ENCODE data around the gene FAM168A.

FAM168A gene

DNA sequence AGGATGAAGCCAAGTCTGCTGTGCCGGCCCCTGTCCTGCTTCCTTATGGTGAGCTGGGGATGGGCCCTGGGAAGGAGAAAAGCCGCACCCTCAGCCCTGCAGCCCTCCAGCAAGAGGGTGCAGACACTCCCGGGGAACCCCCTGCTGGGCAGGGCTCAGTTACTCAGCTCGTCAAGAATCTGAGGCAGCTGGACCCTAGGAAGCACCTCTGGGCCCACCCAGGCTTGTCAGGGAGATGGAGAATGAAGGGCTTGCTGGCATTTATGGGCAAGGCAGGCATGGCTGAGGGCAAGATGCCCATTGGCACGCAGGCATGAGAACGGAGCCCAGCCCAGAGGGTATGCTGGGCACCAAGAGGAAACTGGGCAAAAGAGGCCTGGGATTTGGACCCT is 208.8 kb downstream of the FAM168A start:
- no peaks in the 10 kb centered on the region for H3K9me2 ChIP-seq (replicated peaks; ENCODE audit: insufficient read depth, low read length)
- H3K9ac ChIP-seq (ENCODE audit: low read length) = no peak overlapping the region
- peaks cover 48% of the 10 kb centered on the region for H3K79me2 ChIP-seq (ENCODE audit: low read length)
- H2AFZ ChIP-seq (ENCODE audit: low read length) = no peak overlapping the region
- H3K36me3 ChIP-seq (replicated peaks; ENCODE audit: insufficient read depth, low read length) = no peaks in the 10 kb centered on the region
- no peak overlapping the region for H3K4me3 ChIP-seq (ENCODE audit: low read length)
- TF ChIP-seq EZH2phosphoT487 (IDR thresholded peaks at IDR 0.05; ENCODE audit: low read length) (no peak), EZH2 (optimal IDR thresholded peaks at IDR 0.05; ENCODE audit: low read depth, low read length) (no peak)
- TF ChIP-seq, protein P1, sequence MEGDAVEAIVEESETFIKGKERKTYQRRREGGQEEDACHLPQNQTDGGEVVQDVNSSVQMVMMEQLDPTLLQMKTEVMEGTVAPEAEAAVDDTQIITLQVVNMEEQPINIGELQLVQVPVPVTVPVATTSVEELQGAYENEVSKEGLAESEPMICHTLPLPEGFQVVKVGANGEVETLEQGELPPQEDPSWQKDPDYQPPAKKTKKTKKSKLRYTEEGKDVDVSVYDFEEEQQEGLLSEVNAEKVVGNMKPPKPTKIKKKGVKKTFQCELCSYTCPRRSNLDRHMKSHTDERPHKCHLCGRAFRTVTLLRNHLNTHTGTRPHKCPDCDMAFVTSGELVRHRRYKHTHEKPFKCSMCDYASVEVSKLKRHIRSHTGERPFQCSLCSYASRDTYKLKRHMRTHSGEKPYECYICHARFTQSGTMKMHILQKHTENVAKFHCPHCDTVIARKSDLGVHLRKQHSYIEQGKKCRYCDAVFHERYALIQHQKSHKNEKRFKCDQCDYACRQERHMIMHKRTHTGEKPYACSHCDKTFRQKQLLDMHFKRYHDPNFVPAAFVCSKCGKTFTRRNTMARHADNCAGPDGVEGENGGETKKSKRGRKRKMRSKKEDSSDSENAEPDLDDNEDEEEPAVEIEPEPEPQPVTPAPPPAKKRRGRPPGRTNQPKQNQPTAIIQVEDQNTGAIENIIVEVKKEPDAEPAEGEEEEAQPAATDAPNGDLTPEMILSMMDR (IDR thresholded peaks at IDR 0.05; ENCODE audit: low read length) = no peak
- no peak overlapping the region for H3K4me2 ChIP-seq (ENCODE audit: low read depth, low read length)
- DNase-seq = no peak
- H4K20me1 ChIP-seq (ENCODE audit: insufficient read depth, low read length) = no peaks in the 10 kb centered on the region; the same call in 1 of the 2 replicates
- no peaks in the 10 kb centered on the region for H3K27me3 ChIP-seq (replicated peaks; ENCODE audit: insufficient read depth, low read length)
- H3F3A ChIP-seq (ENCODE audit: insufficient read depth, low read length) = no peaks in the 10 kb centered on the region
- no peaks in the 10 kb centered on the region for H3K9me3 ChIP-seq (replicated peaks; ENCODE audit: insufficient read depth, low read length)
- H3K27ac ChIP-seq (ENCODE audit: low read length) = no peak overlapping the region
- H3K4me1 ChIP-seq (ENCODE audit: low read length) = no peaks in the 10 kb centered on the region

DNA sequence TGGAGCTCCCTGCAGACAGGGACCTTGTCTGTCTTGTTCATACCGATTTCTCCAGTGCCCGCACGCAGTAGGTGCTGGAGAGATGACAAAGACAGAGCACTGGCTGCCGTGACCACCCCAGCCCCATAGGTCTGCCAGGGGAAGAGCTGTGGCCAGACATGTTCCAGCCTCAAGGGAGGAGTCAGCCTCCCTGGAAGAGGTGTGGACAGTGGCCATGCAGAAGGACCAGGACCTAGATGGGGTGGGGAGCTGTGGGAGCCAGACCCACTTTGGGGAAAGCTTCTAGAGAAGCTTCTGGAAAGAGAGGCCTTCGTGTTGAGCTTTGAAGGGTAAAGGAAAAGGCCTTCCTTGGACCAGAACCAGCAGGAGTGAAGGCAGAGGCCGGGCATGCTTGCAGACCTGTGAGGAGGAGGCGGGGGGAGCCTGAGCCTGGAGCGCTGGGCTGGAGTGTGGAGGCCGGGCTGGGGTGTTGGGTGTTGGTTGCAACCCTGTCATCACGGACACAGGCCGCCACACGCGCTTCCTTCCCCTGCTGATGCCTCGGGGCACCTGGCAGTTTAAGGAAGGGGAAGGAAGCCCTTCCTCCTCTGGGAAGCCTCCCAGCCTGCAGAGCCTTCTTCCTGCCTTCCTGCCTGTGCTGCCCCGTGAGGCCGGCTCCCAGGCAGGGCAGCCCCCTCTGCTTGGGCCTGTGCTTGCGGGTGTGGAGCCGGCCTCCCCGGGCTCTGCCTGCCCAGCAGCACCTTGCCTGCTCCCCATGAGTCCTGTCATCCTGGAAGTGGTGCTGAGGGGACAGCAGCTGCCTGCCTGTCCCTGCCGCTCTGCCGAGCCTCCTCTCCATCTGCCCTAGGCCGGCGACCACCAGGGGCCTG is 209.4 kb downstream of the FAM168A start:
- H3K9me3 ChIP-seq (replicated peaks; ENCODE audit: insufficient read depth, low read length) = no peaks in the 10 kb centered on the region
- no peak for TF ChIP-seq EZH2phosphoT487 (IDR thresholded peaks at IDR 0.05; ENCODE audit: low read length)
- no peak overlapping the region for H3K9ac ChIP-seq (ENCODE audit: low read length)
- H3K36me3 ChIP-seq (replicated peaks; ENCODE audit: insufficient read depth, low read length) = no peaks in the 10 kb centered on the region
- H3K27ac ChIP-seq (ENCODE audit: low read length) = no peak overlapping the region
- no peak for DNase-seq
- H3F3A ChIP-seq (ENCODE audit: insufficient read depth, low read length) = no peaks in the 10 kb centered on the region
- no peak overlapping the region for H3K4me3 ChIP-seq (ENCODE audit: low read length)
- no peaks in the 10 kb centered on the region for H3K27me3 ChIP-seq (replicated peaks; ENCODE audit: insufficient read depth, low read length)
- H2AFZ ChIP-seq (ENCODE audit: low read length) = no peak overlapping the region
- no peak overlapping the region for H3K4me2 ChIP-seq (ENCODE audit: low read depth, low read length)
- H4K20me1 ChIP-seq (ENCODE audit: insufficient read depth, low read length) = no peaks in the 10 kb centered on the region; the same call in 1 of the 2 replicates
- no peaks in the 10 kb centered on the region; the same call in 1 of the 2 replicates for H3K4me1 ChIP-seq (ENCODE audit: low read length)
- H3K79me2 ChIP-seq (ENCODE audit: low read length) = peaks cover 55% of the 10 kb centered on the region
- no peaks in the 10 kb centered on the region for H3K9me2 ChIP-seq (replicated peaks; ENCODE audit: insufficient read depth, low read length)

DNA sequence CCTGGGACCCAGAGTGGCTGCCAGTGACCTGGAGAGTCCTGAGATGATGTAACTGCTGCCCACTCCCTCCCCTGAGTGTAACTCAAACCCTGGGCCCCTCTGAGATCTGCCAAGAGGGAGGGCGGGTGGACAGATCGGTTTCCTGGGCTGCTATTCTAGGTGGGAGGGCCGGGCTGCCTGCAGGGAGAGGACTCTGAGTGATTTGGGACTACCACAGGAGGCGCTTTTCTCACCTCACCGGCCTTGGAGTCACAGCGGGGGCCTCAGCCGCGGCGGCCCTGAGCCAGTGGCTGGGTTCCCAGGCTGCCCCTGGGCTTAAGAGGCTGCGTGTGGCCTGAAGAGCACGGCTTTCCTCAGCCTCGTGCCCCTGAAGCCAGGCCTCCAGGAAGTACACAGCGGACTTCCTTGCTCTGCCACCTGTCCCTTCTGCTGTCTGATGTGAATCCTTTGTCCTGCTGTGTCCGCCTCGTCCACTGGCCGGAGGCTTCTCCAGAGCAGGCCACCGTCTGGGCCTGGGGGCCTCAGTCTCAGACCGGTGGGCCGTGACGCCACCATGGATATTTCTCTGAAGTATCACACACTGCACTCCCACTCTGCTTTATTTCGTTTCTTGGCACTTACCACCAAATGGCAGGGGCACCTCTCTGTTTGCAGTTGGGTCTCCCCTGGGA is 210.2 kb downstream of the FAM168A start:
- no peak overlapping the region for H3K9ac ChIP-seq (ENCODE audit: low read length)
- H3K9me3 ChIP-seq (replicated peaks; ENCODE audit: insufficient read depth, low read length) = no peaks in the 10 kb centered on the region
- no peak overlapping the region for H3K4me2 ChIP-seq (ENCODE audit: low read depth, low read length)
- no peak for DNase-seq
- no peaks in the 10 kb centered on the region for H3F3A ChIP-seq (ENCODE audit: insufficient read depth, low read length)
- H3K79me2 ChIP-seq (ENCODE audit: low read length) = peaks cover 62% of the 10 kb centered on the region
- no peak overlapping the region for H2AFZ ChIP-seq (ENCODE audit: low read length)
- H3K4me3 ChIP-seq (ENCODE audit: low read length) = no peak overlapping the region
- H4K20me1 ChIP-seq (ENCODE audit: insufficient read depth, low read length) = no peaks in the 10 kb centered on the region; the same call in 1 of the 2 replicates
- no peaks in the 10 kb centered on the region for H3K36me3 ChIP-seq (replicated peaks; ENCODE audit: insufficient read depth, low read length)
- TF ChIP-seq EZH2phosphoT487 (IDR thresholded peaks at IDR 0.05; ENCODE audit: low read length) (no peak), EZH2 (optimal IDR thresholded peaks at IDR 0.05; ENCODE audit: low read depth, low read length) (no peak)
- TF ChIP-seq, protein P1 (IDR thresholded peaks at IDR 0.05; ENCODE audit: low read length) = no peak
- H3K27me3 ChIP-seq (replicated peaks; ENCODE audit: insufficient read depth, low read length) = no peaks in the 10 kb centered on the region
- H3K9me2 ChIP-seq (replicated peaks; ENCODE audit: insufficient read depth, low read length) = no peaks in the 10 kb centered on the region
- peaks cover 7% of the 10 kb centered on the region for H3K4me1 ChIP-seq (ENCODE audit: low read length)
- H3K27ac ChIP-seq (ENCODE audit: low read length) = no peak overlapping the region
